Lower lobe of right lung (tissue), 2 donors: ENCODE results near the gene TMEM52. TPM values are rescaled to one million over a fixed set of nuclear protein-coding genes. Genes with fewer than 3 reads are reported as not detected.
A peak's percentile ranks its signal among the peaks of the same experiment; 100 is the strongest.

Experiments used
- ATAC-seq, 2 donors: fragments of 200-7000 bp; cut with Tn5 transposase; one replicate each; pipeline ENCODE4 v1.9.1; 2020 to 2022; ENCODE audit warnings: mild to moderate bottlenecking in 2 of 2, moderate library complexity in 2 of 2
- DNase-seq: peaks from one replicate; pipeline ENCODE4 v3.0.0-alpha.2; 2020
- H3K27ac ChIP-seq: fragments of 200-600 bp; one replicate; pipeline ENCODE4 v1.8.0; 2022
- H3K27me3 ChIP-seq: fragments of 200-600 bp; one replicate; pipeline ENCODE4 v1.8.0; 2022; ENCODE audit warnings: low read depth
- H3K36me3 ChIP-seq: fragments of 200-600 bp; one replicate; pipeline ENCODE4 v1.8.0; 2022; ENCODE audit warnings: mild to moderate bottlenecking
- H3K4me1 ChIP-seq: fragments of 200-600 bp; one replicate; pipeline ENCODE4 v1.8.0; 2022
- H3K4me3 ChIP-seq: fragments of 200-600 bp; one replicate; pipeline ENCODE4 v1.8.0; 2022; ENCODE audit warnings: mild to moderate bottlenecking
- H3K9me3 ChIP-seq: fragments of 200-600 bp; one replicate; pipeline ENCODE4 v1.8.0; 2022
- CTCF ChIP-seq: fragments of 200-600 bp; IDR thresholded peaks from one replicate; pipeline ENCODE4 v1.8.0; 2022; ENCODE audit warnings: antibody characterized with exemption, mild to moderate bottlenecking
- intact Hi-C: fragments of 100-400 bp; cut with DNase I; formaldehyde crosslinking; loops from one replicate; pipeline ENCODE4 v1.11.0; 2022
- total RNA-seq: library from RNA; stranded (reverse); fragmentation: NEBNext Ultra II Directional; extraction: Animal tissue kit (Norgen Biotek cat#: 25700); gene quantifications from one replicate; pipeline ENCODE4 v1.2.1, GENCODE V29; 2021
- donor health status: DM: no; HTN: yes; CAD: no; lungs with severe emphysema.

Gene TMEM52
- total RNA-seq, 1 donor from 2014 or later, result 1.4 TPM

- ATAC-seq, result no peak
- H3K4me3 ChIP-seq, result no peak overlapping the region
- H3K27ac ChIP-seq, result no peak overlapping the region
- no peaks in the 10 kb centered on the region for H3K9me3 ChIP-seq
- H3K36me3 ChIP-seq, result no peaks in the 10 kb centered on the region
- intact Hi-C loops, result no loop called here
- DNase-seq, result no peak
- H3K27me3 ChIP-seq, result no peaks in the 10 kb centered on the region
- no peak for TF ChIP-seq CTCF
- H3K4me1 ChIP-seq, result peaks cover 7% of the 10 kb centered on the region
Measured at GRCh38 chr1:1924849-1925248, 5.8 kb upstream of the TMEM52 start.

- H3K27me3 ChIP-seq, result no peaks in the 10 kb centered on the region
- intact Hi-C loops, result no loop called here
- H3K4me3 ChIP-seq, result no peak overlapping the region
- H3K27ac ChIP-seq, result no peak overlapping the region
- no peak for TF ChIP-seq CTCF
- H3K36me3 ChIP-seq, result no peaks in the 10 kb centered on the region
- peaks cover 7% of the 10 kb centered on the region for H3K4me1 ChIP-seq
- no peaks in the 10 kb centered on the region for H3K9me3 ChIP-seq
- no peak for ATAC-seq
- DNase-seq, result no peak
Measured at GRCh38 chr1:1924386-1924785, 5.3 kb upstream of the TMEM52 start.

- H3K4me1 ChIP-seq, result peaks cover 16% of the 10 kb centered on the region
- no peak for TF ChIP-seq CTCF
- no peaks in the 10 kb centered on the region for H3K36me3 ChIP-seq
- H3K27ac ChIP-seq, result no peak overlapping the region
- H3K9me3 ChIP-seq, result no peaks in the 10 kb centered on the region
- ATAC-seq, result no peak
- intact Hi-C loops, result no loop called here
- H3K27me3 ChIP-seq, result no peaks in the 10 kb centered on the region
- H3K4me3 ChIP-seq, result no peak overlapping the region
- DNase-seq, result peak; percentile 43
Measured at GRCh38 chr1:1922956-1923833, 4.1 kb upstream of the TMEM52 start.

GRCh38 chr1:1922702-1922955, 3.5 kb upstream of the TMEM52 start:
- no peak for ATAC-seq
- Histone ChIP-seq H3K9me3 (no peaks in the 10 kb centered on the region), H3K27ac (no peak overlapping the region), H3K4me3 (no peak overlapping the region), H3K4me1 (peaks cover 19% of the 10 kb centered on the region), H3K36me3 (no peaks in the 10 kb centered on the region), H3K27me3 (no peaks in the 10 kb centered on the region)
- no peak for DNase-seq
- TF ChIP-seq CTCF, result no peak
- intact Hi-C loops, result no loop called here

GRCh38 chr1:1921901-1922701, 3.0 kb upstream of the TMEM52 start:
- ATAC-seq (no peak), DNase-seq (no peak)
- no peak for TF ChIP-seq CTCF
- no peak overlapping the region for H3K4me3 ChIP-seq
- H3K36me3 ChIP-seq, result no peaks in the 10 kb centered on the region
- no peak overlapping the region for H3K27ac ChIP-seq
- H3K4me1 ChIP-seq, result peaks cover 14% of the 10 kb centered on the region
- H3K27me3 ChIP-seq, result no peaks in the 10 kb centered on the region
- H3K9me3 ChIP-seq, result no peaks in the 10 kb centered on the region
- intact Hi-C loops, result no loop called here
